GM18861 (cell line): ENCODE measurements around the gene FRMD3.

ENCODE experiments used
- ATAC-seq: cut with Tn5 transposase; IDR thresholded peaks from one replicate; pipeline ENCODE4 v1.9.1; 2021; ENCODE audit not compliant: unreplicated experiment

The FRMD3 gene

DNA sequence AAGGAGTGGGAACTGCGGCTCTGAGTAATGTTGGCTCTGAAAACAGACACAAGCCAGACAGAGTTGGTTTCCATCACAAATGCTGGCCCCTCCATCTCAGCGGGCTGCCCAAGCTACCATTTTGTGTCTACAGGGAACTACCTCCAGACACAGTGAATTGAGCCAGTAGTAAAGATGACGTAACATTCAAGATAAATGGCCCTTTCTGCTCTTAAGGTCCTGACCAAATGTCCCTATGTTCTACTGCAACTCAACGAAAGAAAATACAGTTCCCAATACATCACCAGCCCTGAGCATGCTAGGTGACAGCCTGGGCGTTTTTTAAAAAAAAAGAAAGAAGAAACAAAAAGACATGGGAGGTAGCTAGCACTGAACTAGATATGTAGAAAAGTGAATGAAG lies 247.5 kb downstream of the FRMD3 start:
- ATAC-seq: no peak

DNA sequence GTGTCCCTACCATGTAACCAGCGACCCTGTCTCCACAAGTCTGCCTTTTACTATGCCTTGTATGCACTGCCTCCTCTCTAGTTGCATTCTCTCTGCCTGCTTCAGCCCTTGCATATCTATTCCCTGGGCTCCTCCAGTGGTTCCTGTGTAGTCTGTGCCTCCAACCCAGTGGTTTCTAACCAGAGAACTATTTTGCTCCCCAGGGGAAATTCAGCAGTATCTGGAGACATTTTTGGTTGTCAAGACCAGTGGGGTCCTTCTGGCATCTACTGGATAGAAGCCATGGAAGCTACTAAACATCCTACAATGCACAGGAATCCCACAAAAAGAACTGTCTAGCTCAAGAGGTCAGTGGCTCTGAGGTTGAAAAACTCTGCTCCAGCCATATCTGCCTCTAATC lies 251.2 kb downstream of the FRMD3 start:
- no peak for ATAC-seq

DNA sequence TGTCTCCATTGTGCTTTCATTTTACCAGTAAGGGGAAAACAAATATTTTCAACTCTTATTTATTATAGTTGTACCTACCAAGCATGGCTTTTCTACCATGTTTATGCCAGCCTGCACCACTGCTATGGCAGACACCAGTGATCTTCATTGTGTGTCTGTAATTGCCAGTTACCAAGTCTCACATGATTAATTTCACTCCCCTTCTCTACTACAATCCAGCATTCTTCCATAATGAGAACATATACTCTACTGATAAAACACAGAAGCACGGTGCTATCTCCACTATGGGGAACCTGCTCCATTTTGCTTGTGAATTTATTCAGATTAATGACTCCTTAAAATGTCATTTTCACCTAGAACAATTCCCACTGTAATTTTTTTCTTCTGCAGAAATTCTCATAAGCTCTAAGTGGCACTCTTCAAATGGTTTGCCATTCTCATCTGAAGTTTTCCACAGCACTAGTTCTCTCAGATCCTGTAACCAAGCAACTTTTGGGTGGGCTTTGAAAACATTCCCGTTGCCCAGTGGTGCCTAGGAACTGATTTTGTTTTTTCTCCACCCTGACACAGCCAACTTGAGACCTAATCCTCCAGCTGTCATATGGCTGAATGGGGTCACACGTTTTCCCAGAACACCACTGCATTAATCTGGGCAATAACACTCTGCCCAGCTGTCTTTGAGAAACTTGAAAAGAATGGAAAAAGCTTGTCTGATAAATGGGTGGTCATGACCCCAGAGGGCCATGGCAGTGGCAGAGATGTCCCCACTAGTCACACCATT lies 252.6 kb downstream of the FRMD3 start:
- no peak for ATAC-seq

DNA sequence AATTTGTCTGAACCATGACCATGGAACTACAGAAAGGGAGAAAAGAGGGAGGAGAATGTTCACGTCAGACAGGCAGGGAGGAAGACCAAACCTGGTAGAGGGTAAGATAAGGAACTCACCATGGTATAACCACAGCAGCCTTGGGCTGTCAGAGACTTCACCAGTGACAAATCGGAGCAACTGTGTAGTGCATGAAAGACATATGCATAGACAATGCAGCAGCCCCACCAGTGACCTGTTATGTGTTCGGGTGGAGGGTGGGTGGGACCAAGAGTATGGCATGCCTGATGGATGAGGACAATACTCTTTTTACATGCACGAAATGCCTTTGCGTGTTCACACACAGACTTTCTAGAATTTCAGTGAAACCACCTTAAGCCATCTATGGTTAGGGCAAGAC lies 253.5 kb downstream of the FRMD3 start:
- ATAC-seq: no peak

GRCh38 chr9:83283528-83283927 lies 254.7 kb downstream of the FRMD3 start:
- ATAC-seq: no peak

GRCh38 chr9:83281306-83282255 lies 256.6 kb downstream of the FRMD3 start:
- ATAC-seq: no peak

DNA sequence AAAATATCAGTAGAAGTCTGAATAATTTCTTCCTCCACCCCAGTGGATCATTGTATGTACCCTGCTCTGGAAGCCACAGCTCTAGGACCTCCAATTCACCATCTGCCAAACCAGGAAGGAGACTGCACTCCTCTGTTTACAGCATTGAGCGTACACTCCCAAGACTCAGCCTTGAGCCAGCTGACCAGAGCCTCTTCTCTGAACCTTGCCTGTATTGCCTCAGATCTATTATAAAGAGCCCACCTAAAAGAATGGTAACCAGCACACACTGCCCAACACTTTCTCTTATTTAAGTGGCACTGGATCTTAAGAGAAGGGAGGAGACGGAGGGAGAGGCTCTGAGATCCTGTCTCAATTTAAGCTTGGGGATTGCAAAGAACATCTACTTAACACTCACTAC lies 257.4 kb downstream of the FRMD3 start:
- no peak for ATAC-seq

GRCh38 chr9:83280268-83280667 lies 257.9 kb downstream of the FRMD3 start:
- no peak for ATAC-seq

- no peak for ATAC-seq
These were observed 263.4 kb downstream of the FRMD3 start for GRCh38 chr9:83274787-83275186.

DNA sequence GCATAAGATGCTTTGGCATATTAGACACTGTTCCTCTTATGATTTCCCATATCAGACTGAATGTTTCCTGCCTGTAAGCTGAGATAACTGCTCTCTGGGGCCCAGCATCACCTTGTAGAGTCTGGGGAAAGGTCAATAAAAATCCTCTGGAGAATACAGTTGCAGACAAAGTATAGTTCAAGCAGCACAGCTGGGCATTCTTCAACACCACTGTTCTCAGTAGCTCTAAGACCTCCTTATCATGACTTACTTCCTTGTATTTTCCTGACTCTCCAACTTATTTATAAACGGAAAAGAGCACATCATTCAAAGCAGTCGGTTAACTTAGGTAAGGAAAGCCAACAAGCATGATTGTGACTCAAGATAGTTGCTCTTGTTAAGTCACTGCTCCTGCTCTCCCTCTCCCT lies 266.5 kb downstream of the FRMD3 start:
- ATAC-seq: no peak

- no peak for ATAC-seq
These were observed 268.1 kb downstream of the FRMD3 start for GRCh38 chr9:83270116-83270515.

- ATAC-seq: no peak
These were observed 270.5 kb downstream of the FRMD3 start for GRCh38 chr9:83267741-83268140.

DNA sequence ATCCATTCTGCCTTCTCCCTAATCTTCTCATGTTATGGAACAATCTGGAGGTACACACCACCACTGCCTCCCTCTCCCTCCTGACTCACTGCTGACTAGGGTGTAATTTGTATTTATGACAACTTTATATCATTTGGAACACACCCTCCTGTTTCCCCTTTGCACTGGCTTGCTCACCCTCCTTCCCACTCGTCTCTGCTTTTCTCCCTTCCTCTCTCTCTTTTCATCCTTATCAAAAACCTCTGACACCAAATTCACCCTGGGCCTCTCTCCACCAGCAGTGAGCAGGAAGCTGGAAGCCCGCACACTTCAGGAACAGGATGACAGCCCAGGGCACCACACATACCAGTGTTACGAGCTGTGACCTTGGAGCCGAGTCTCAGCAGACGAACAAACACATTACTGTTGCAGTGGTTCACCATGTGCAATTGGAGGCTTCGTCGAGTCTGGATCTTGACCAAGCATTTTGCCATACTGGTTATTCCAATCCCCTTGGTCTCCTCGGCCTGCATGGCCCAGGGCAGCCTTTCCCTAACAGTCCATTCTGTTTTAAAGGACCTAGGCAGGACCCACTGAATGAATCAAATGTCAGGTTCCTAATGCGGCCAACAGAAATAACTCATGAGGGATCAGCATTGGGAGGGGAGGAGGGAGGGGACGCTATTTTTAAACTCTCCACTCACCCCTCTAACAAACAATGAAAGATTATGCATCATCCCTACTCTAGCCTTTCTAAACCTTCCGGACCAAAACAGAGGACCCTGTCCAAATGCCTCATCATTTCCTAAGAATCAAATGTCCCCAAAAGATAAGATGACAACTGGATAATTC lies 271.3 kb downstream of the FRMD3 start:
- no peak for ATAC-seq

DNA sequence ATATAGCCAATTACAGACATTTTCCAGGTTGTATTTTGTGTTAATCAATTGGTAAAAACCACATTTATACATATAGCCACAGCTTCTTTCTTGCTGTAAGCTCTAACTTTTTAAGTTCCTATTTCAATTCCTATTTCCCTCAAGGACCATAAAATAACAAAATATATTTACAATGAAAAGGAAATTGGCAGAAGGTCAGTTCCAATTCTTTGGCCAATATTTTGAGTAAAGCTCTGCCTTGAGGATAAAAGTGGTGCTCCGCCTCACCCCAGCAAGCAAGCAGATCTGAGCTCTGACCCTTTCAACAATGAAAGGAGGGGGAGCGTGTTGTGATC lies 271.9 kb downstream of the FRMD3 start:
- no peak for ATAC-seq

DNA sequence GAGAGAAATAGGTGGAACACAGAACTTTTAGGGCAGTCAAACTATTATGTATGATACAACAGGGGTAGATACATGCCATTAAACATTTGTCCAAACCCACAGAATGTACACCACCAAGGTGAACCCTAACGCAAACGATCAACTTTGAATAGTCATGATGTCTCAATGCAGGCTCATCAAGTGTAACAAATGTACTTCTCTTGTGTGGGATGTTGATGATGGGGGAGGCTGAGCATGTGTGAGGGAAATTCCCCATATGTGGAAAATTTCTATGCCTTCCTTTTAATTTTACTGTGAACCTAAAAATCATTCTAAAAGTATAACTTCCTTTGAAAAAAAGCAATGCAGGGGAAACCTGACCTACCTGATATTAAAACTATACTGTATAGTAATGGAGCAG lies 273.9 kb downstream of the FRMD3 start:
- no peak for ATAC-seq

DNA sequence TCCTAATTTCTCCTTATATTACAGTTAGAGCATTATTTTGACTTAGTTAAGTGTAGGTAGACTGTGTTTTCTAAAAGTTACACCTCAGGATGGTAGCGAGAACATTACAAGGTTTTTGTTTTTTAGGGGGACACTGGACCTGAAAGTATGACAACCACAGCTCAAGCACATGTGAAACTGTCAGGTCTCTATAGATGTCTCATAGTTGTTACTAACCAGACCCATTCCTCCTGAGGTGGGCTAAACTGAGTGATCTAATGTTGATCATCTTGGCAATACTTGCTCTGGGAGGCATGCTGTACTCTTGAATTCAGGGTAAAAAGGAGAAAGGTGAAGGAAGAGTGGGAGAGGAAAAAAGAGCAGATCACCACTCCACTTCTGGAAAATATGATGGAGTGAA lies 278.6 kb downstream of the FRMD3 start:
- no peak for ATAC-seq

DNA sequence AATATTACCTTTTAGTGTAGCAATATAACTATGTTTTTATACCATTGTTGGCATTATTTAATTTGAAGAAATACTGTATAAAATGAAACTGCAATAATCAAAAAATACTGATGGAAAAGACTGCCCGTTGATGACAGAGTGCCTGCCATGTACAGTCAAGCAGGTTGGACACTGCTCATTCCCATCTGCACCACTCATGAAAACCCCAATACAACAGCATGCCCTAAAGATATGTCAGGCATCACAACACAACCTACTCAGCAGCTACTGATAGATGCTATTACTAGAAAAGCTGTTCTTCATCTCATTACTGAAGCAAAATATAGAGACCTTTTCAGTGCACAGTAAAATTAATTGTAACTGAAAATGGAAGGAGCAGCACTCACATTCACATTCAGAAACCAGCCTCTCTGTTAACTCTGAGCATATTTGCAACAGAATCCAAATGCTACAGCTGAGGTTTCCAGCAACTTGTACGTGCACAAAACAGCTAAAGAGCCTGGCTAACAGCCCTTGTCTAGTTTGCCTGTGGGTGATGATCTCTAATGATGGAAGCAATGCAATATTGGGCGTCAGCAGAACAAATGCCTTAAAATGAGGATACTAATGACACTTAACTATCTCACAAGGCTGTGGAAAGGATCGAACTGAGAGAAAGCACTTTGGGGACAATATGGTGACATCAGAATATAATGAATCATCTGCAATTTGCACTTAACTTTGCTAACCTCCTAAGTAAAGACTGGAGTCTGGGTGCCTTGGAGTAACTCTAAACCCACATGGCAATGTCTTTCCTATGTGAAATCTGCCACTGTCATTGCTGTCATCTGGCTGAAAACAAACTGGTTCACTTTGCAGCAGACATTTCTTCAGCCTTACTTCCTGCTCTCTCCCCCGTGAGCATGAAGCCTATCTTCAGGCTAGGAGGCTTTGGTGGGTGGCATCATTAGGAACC lies 280.0 kb downstream of the FRMD3 start:
- ATAC-seq: no peak

GRCh38 chr9:83247732-83248131 lies 290.5 kb downstream of the FRMD3 start:
- ATAC-seq: no peak

DNA sequence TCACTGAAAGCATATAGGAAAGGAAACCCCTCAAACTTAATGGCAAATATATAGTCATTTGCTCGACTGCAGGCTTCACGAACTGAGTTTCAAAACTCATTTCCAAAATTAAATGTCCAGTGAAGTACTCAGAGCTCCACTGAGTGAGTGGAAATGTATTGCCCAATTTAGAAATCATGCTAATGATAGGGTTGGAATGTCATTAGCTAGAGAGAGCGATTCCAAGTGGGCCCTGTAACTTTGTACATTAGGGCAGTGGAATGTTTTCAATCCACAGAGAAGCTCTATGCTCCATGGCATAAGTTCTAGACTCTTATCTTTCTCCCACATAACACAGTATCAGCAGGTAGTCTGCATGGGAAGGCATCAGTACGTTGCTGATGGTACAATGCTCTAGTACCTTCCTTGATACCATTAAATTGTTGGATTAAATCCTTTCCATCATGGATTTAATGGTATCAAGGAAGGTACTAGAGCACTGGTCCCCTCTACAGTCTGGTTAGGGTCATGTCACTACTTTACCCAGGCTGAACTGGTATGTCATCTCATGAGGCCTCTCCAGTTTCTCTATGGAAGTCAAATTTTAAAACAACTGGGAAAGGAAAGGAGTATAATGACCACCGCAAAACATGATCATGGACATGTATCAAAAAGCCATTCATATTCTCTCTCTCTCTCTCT lies 292.1 kb downstream of the FRMD3 start:
- ATAC-seq: no peak

DNA sequence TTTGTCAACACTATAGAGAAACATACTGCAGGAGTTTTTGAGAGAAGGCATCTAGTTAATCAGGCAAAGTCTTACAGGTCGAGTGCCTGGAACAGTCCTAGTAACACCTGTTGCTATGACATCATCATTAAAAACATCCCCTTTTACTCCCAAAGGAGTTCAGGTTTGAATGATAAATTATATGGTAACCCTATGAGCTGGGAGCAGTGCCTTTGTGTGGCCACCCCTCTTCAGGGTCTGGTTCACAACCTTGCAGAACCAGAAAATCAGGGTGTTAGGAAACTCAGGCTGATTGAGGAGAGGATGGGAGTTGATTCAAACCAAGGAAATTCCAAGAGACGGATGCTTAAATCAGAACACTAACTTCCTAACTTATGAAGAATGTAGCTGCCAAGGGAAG lies 296.1 kb downstream of the FRMD3 start:
- no peak for ATAC-seq
